Keratinocyte (primary cell): ENCODE results near the gene TMEM52.

ENCODE experiments used
- CTCF ChIP-seq, 3 experiments: IDR thresholded peaks in 1 of 3; conservative IDR thresholded peaks in 1 of 3; optimal IDR thresholded peaks in 1 of 3; 2 replicates in 2 of 3; 3 replicates in 1 of 3; pipeline versions ENCODE3 to v1.5.1; 2011; ENCODE audit warnings: low read length in 3 of 3, mild to moderate bottlenecking in 3 of 3, moderate library complexity in 2 of 3, control low read depth in 1 of 3, inconsistent platforms in 1 of 3; ENCODE audit not compliant: insufficient read depth in 2 of 3; ENCODE audit errors: extremely low read depth in 1 of 3
- EZH2 ChIP-seq: IDR thresholded peaks from one replicate; pipeline ENCODE4 v1.6.1; 2012; ENCODE audit warnings: inconsistent platforms, mild to moderate bottlenecking, low read length, moderate library complexity

DNA sequence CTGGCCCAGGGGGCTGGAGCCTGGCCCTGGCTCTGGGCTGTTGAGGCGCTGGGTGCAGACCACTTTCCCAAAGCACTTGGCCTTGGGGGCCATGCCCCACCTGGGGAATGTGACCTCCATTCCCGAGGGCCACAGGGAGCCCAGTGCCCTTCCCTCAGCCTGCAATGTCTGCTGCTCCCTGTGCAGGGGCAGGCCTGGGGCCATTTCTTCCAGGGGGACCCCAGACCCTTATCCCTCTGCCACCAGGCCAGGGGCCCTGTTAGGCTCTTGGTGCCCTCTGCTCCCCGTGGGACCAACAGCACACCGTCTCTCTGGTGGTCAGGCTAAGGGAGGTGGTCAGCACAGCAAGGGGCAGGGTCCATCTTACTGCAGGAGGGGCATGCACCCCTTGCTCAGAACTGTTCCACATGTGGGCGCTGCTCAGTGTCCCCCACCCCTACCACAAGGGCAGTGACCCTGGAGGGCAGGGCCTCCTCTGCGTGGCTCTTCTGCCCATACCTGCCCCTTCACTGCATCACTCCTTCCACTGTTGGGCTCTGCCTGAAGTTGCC is 1.1 kb upstream of the TMEM52 start:
- TF ChIP-seq CTCF (optimal IDR thresholded peaks at IDR 0.05 in 1 of 3, IDR thresholded peaks at IDR 0.05 in 1 of 3, conservative IDR thresholded peaks at IDR 0.05 in 1 of 3; ENCODE audit: extremely low read depth in 1 of 3, insufficient read depth in 2 of 3, low read length in 3 of 3) (no peak), EZH2 (no peak)
